Measurements from ENCODE around the gene PIP5K1C.

Gene PIP5K1C

DNA sequence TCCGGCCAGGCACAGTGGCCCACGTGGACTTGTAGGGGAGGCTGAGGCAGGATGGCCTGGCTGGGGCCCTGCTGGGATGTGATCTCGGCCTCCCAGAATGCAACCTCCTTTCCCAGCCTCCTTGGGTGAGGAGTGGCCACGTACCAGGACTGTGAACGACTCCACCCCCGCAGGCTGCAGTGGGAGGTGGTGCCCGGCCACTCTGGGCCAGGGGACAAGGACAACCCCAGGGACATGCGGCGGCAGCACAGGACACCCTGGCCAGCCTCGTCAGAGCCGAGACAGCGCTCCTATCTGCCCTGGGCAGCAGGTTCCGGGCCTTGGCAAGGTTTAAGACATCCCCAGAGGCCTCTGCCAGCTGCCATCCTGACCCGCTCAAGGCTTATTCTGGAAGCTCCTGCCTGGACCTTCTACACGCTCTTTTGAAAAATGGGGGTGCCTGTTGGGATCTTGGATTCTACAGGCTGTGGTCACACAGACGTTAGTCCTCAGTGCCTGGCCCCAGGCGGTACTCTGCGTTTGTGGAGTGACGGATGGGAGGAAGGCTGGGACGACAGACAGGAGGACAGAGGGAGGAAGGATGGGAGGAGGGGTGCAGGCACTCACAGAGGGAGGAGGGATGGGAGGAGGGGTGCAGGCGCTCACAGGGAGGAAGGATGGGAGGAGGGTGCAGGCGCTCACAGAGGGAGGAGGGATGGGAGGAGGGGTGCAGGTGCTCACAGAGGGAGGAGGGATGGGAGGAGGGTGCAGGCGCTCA lies 53.8 kb downstream of the PIP5K1C start:
- H3K4me3 ChIP-seq (ENCODE audit: low read depth, low read length), result no peak overlapping the region
- DNase-seq (ENCODE audit: low read depth), result no peak
- TF ChIP-seq, protein P1, sequence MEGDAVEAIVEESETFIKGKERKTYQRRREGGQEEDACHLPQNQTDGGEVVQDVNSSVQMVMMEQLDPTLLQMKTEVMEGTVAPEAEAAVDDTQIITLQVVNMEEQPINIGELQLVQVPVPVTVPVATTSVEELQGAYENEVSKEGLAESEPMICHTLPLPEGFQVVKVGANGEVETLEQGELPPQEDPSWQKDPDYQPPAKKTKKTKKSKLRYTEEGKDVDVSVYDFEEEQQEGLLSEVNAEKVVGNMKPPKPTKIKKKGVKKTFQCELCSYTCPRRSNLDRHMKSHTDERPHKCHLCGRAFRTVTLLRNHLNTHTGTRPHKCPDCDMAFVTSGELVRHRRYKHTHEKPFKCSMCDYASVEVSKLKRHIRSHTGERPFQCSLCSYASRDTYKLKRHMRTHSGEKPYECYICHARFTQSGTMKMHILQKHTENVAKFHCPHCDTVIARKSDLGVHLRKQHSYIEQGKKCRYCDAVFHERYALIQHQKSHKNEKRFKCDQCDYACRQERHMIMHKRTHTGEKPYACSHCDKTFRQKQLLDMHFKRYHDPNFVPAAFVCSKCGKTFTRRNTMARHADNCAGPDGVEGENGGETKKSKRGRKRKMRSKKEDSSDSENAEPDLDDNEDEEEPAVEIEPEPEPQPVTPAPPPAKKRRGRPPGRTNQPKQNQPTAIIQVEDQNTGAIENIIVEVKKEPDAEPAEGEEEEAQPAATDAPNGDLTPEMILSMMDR (conservative IDR thresholded peaks at IDR 0.05; ENCODE audit: low read depth, low read length), result no peak

DNA sequence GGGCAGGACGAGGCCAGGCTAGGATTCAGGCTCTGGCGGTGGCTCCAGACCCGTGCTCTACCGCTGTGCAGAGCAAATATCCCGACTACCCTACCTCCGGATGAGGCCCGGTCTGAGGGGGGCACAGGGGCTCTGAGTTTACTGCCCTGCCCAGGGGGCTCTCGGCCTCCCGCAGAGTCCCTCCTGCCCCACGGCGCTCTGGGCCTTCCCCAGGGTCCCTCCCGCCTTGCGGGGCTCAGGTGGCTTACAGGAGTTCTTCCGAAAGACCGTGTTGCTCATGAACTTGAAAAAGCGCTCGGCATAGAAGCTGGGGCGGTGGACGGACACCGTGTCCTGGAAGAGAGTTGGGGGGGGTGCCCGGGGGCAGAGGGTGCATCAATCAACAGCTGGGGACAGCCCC lies 54.5 kb downstream of the PIP5K1C start:
- no peak for DNase-seq (ENCODE audit: low read depth)
- no peak overlapping the region for H3K4me3 ChIP-seq (ENCODE audit: low read depth, low read length)
- TF ChIP-seq, protein P1 (conservative IDR thresholded peaks at IDR 0.05; ENCODE audit: low read depth, low read length), result no peak

DNA sequence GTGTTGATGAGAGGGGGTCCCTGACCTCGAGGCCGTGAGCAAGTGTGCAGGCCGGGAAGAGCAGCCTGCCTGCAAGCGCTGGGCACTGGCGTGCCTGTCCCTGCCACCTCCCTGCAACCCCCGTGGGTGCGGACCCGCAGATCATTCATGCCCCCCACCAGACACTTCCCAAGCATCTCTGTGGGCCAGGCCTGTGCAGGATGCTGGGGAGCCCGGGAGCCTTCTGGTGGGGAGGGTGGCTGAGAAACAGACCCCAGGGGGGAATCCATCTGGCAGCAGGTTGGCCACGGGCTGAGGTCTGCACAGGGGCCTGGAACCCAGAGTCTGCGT lies 55.2 kb downstream of the PIP5K1C start:
- no peak overlapping the region for H3K4me3 ChIP-seq (ENCODE audit: low read depth, low read length)
- no peak for DNase-seq (ENCODE audit: low read depth)
- TF ChIP-seq, protein P1 (conservative IDR thresholded peaks at IDR 0.05; ENCODE audit: low read depth, low read length), result no peak

DNA sequence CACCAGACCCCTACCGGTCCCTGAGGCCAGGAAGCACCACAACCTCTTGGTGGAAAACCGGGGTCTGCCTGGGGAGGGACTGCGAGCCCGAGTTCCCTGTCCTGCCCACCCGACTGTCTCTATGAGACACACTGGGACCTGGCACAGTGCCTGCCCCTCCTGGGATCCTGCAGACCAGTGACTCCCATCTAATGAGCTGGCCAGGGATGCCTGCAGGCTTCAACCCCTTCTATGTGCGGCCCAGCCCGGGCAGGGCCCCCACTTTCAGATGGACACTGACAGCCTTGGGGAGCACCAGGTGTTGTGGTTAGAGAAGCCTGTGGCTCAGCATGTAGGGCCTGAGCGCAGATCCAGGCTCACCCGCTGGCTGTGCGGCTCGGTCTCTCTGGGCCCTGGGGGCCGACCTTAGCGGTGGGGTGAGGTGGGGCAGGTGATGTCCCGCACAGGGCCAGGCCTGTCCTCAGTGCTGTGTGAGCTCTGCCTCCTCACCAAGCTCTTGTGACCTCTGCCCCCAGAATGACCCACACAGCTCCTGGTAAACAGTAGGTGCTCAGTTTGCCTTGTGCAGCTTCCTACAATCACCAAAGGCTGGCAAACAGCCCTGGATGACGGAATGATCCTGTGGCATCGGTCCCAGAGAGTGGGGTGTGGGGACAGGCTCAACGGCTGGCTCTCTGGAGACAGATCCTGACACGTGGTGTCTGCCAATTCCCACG lies 55.8 kb downstream of the PIP5K1C start:
- TF ChIP-seq, protein P1 (conservative IDR thresholded peaks at IDR 0.05; ENCODE audit: low read depth, low read length), result no peak
- DNase-seq (ENCODE audit: low read depth), result no peak
- no peak overlapping the region for H3K4me3 ChIP-seq (ENCODE audit: low read depth, low read length)

DNA sequence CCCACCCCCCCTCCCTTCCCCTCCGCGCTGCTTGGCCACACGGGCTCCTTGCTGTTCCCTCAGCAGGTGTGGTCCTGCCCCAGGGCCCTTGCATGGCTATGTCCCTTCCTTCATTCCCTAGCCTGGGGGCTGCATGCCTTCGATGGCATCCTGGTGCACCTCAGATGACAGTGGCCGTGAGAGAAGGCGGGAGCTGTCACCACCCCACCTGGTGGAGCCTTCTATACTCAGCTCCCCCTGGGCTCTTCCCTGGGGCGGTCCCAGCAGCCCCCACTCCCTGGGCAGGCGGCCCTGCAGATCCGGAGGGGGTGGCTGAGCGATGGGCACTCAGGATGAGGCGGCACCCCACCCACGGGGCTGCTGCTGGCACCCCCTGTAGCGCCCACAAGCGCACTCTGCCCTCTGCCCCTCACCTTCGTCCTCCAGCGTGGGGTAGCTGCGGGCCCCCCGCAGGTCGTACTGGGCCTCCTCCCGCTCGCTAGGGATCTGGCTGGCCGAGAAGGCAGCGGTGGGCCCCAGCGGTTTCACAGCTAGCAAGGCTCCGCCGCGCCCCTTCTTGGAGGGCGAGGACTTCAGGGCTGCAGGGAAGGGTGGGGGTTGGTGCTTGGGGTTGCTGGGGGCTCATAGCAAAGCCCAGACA lies 56.5 kb downstream of the PIP5K1C start:
- TF ChIP-seq, protein P1 (conservative IDR thresholded peaks at IDR 0.05; ENCODE audit: low read depth, low read length), result no peak
- H3K4me3 ChIP-seq (ENCODE audit: low read depth, low read length), result no peak overlapping the region
- no peak for DNase-seq (ENCODE audit: low read depth)

DNA sequence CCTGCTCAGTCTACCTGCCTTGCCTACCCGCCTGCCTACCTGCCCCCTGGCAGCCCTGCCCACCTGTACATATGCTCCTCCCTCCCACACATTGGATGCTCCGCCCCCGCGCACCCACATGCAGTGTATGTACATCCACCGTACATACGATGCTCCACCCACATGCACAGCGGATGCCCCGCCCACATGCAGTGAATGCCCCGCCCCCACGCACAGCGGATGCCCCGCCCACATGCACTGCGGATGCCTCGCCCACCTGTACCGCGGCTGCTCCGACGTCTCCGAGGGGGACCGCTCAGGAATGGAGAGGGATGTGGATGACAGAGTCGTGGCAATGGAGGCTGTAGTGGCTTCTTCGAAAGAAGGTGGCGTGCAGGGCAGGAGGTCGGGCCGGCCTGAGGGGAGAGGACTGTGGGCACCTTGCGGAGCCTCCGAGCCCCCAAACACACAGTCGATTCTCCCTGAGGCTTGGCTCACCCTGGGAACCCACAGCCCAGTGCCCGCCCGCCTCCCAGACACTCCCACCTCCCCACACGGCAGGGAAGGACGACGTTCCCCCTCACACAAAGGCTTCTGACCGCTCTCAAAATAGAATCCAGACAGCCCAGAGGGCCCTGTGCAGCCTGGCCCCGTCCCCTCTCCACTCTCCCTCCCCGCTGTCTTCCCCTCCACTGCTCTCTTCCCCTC lies 57.1 kb downstream of the PIP5K1C start:
- TF ChIP-seq, protein P1 (conservative IDR thresholded peaks at IDR 0.05; ENCODE audit: low read depth, low read length), result no peak
- no peak overlapping the region for H3K4me3 ChIP-seq (ENCODE audit: low read depth, low read length)

More for the DNA sequence above, 57.1 kb downstream of the PIP5K1C start:
- no peak for DNase-seq (ENCODE audit: low read depth)
